ENCODE results near the gene SIX2.
A peak's percentile ranks its signal among the peaks of the same experiment; 100 is the strongest.

DNA sequence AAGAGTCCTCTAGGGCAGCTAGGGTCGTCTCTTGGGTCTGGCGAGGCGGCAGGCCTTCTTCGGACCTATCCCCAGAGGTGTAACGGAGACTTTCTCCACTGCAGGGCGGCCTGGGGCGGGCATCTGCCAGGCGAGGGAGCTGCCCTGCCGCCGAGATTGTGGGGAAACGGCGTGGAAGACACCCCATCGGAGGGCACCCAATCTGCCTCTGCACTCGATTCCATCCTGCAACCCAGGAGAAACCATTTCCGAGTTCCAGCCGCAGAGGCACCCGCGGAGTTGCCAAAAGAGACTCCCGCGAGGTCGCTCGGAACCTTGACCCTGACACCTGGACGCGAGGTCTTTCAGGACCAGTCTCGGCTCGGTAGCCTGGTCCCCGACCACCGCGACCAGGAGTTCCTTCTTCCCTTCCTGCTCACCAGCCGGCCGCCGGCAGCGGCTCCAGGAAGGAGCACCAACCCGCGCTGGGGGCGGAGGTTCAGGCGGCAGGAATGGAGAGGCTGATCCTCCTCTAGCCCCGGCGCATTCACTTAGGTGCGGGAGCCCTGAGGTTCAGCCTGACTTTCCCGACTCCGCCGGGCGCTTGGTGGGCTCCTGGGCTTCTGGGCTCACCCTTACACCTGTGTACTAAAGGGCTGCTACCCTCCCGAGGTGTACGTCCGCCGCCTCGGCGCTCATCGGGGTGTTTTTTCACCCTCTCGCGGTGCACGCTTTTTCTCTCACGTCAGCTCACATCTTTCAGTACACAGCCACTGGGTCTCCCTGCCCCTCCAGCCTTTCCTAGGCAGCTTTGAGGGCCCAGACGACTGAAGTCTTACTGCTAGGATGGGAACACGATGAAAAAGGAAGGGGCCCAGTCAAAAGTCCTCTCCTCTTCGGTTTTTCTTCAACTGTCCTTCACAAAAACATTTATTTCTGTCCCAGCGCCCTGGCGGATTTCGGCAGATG is 8.1 kb downstream of the SIX2 start:
- TF ChIP-seq EZH2 (IDR thresholded peaks at IDR 0.05; ENCODE audit: low read length, missing control alignments): peak; percentile 88
- TF ChIP-seq, protein P1, sequence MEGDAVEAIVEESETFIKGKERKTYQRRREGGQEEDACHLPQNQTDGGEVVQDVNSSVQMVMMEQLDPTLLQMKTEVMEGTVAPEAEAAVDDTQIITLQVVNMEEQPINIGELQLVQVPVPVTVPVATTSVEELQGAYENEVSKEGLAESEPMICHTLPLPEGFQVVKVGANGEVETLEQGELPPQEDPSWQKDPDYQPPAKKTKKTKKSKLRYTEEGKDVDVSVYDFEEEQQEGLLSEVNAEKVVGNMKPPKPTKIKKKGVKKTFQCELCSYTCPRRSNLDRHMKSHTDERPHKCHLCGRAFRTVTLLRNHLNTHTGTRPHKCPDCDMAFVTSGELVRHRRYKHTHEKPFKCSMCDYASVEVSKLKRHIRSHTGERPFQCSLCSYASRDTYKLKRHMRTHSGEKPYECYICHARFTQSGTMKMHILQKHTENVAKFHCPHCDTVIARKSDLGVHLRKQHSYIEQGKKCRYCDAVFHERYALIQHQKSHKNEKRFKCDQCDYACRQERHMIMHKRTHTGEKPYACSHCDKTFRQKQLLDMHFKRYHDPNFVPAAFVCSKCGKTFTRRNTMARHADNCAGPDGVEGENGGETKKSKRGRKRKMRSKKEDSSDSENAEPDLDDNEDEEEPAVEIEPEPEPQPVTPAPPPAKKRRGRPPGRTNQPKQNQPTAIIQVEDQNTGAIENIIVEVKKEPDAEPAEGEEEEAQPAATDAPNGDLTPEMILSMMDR (conservative IDR thresholded peaks at IDR 0.05 in 1 of 2, IDR thresholded peaks at IDR 0.05 in 1 of 2; ENCODE audit: low read depth in 1 of 2, low read length in 2 of 2): no peak
